GM19239 (cell line): ENCODE measurements around the gene GYS1.
"Not testable (repeated sequence)": the region's sequence is repeated elsewhere in the genome, so short reads cannot be mapped to it uniquely, and the experiment has no call there.

Experiments
- DNase-seq: peaks from one replicate; pipeline ENCODE4 v3.0.0; 2011; ENCODE audit warnings: low spot score; ENCODE audit not compliant: insufficient read length
- FAIRE-seq: peaks from 2 replicates; lab custom pipeline; 2011; peaks lifted over from hg19 to GRCh38; lab: Jason Lieb, UNC

GYS1 gene

DNA sequence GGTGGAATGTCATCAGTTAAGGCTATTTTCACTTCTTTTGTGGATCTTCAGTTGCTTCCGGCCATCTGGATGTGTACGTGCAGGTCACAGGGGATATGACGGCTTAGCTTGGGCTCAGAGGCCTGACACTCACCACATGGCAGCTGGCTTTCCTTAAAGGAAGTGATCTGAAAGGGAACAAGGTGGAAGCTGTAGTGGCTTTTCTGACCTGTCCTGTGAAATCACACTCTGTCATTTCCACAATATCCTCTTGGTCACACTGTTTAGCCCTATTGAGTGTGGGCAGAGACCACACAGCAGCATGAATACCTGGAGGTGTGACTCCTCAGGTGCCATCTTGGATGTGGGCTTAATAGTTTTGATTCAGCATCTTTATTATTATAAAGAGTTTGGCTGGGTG lies 43.0 kb downstream of the GYS1 start:
- no peak for DNase-seq
- FAIRE-seq, result no peak

GRCh38 chr19:48947258-48947542 lies 45.9 kb downstream of the GYS1 start:
- FAIRE-seq (no peak), DNase-seq (no peak)

DNA sequence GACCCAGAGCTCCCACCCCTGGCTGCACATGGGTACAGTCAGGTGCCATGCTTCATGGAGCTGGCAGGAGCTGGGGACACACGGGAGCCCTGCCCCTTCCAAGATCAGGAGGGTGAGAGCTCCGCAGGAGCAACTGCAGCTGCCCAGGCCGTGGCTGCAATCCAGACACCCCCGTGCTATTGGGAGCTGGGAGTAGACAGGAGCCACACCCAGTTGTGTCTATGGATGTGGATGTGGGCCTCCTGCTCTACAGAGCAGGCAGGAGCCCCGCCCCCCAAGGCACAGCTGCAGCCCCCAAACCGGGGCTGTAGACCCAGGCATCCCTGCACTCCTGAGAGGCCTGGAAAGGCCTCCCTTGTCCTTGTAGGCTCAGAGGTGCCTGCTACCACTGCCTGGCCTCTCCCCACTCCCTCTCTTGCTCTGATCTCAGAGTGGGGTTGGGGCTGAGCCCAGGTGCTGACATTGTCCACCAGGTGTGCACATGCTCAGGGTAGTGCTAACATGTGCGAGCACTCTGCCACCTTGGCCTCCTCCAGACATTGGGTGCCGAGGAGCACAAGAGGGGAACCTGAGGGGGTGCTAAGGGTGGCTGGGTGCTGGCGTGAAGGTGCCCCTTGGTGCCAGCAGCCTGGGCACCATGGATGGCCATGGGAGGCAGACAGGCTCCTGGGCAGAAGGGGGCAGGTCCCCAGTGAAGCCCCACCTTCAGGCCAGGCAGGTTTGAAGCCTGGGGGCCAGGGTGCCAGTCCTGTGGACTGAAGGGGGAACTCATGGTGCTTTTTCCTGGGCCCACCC lies 46.4 kb downstream of the GYS1 start:
- FAIRE-seq, result no peak

DNA sequence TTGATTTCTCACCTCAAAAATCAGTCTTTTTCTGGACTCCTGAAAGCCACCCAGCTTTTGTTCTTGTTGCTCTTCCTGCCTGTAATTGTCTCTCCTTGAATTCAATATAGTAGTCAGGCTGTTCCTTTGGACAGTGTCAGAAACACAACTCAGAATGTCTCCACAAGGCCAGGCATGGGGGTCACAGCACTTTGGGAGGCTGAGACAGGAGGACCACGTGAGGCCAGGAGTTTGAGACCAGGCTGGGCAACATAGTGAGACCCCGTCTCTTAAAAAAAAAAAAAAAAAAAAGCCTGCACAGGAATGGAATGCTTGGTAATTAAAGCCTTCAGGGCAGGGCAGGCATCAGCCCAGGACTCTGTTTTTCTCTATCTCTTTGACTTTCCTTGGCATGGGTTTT lies 47.3 kb downstream of the GYS1 start:
- no peak for FAIRE-seq
- no peak for DNase-seq

More for the DNA sequence above, 46.4 kb downstream of the GYS1 start:
- no peak for DNase-seq

DNA sequence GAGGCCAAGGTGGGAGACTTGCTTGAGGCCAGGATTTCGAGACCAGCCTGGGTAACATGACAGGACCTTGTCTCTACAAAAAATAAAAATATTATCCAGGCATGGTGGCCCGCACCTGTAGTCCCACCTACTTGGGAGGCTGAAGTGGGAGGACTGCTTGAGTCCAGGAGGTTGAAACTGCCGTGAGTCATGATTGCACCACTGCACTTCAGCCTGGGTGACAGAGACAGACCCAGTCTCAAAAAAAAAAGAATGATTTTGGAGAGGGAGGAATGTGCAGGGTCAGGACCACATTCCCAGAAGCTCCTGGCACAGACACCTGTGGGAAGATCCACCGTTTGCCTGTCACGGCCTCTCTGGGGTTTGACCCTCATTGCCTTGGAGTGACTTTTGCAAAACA lies 47.7 kb downstream of the GYS1 start:
- FAIRE-seq (no peak), DNase-seq (no peak)

DNA sequence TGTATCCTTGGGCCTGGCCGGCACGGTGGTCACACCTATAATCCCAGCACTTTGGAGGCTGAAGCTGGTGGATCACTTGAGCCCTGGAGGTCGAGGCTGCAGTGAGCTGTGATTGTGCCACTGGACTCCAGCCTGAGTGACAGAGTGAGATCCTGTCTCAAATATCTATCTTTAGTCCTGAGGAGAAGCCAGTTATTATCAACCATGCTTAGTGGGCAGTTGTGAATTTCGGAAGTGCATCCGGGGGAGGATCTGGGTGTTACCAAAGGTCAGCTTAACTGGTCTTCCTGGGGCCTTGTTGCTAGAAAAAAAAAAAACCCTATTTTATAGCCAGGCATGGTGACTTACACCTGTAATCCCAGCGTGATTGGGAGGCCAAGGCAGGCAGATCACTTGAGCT lies 50.0 kb downstream of the GYS1 start:
- FAIRE-seq (no peak), DNase-seq (no peak)

DNA sequence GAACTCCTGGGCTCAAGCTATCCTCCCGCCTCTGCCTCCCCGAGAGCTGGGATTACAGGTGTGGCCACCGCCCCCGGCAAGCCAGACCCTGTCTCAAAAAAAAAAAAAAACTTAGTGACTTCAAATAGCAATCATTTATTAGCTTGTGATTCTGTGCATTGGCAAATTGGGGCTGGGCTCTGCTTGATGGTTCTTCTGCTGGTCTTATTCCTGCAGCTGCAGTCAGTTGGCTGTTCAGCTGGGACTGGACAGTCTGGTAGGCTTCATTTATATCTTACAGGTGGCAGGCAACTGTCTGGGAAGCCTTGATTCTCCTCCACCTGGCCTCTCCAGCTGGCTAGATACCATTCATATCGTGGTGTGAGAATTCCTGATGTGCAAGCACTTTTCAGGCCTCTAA lies 52.2 kb downstream of the GYS1 start:
- FAIRE-seq (no peak), DNase-seq (no peak)

GRCh38 chr19:48938256-48938655 lies 54.9 kb downstream of the GYS1 start:
- FAIRE-seq, result no peak

GRCh38 chr19:48935864-48936263 lies 57.2 kb downstream of the GYS1 start:
- DNase-seq, result no peak

More at GRCh38 chr19:48938256-48938655, 54.9 kb downstream of the GYS1 start:
- no peak for DNase-seq

DNA sequence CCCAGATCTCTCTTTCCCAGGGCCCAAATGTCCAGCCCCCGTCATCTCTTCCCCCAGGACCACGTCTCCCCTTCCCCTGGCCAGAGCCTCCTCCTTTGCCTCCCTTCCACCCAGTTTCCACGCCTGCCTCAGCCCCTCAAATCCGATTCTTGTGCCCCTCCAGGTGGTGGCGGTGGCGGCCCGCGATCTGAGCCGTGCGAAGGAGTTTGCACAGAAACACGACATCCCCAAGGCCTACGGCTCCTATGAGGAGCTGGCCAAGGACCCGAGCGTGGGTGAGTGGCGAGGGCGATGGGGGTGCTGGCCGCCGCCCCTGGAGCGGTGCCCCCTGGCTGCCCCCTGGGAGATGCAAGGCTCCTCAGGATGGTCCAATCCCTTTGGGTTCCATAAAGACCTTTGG lies 58.3 kb downstream of the GYS1 start:
- DNase-seq (no peak), FAIRE-seq (no peak)

More at GRCh38 chr19:48935864-48936263, 57.2 kb downstream of the GYS1 start:
- no peak for FAIRE-seq

- DNase-seq, result peak; percentile 74
- FAIRE-seq, result peak; percentile 88
These were observed 59.7 kb downstream of the GYS1 start, which contains the start of gene DHDH for GRCh38 chr19:48933382-48933932. TSS of gene DHDH (plus strand) at chr19:48933699. CDS start at chr19:48933722, 23 bp downstream.

GRCh38 chr19:48928164-48929025 lies 64.7 kb downstream of the GYS1 start:
- FAIRE-seq (no peak), DNase-seq (no peak)

DNA sequence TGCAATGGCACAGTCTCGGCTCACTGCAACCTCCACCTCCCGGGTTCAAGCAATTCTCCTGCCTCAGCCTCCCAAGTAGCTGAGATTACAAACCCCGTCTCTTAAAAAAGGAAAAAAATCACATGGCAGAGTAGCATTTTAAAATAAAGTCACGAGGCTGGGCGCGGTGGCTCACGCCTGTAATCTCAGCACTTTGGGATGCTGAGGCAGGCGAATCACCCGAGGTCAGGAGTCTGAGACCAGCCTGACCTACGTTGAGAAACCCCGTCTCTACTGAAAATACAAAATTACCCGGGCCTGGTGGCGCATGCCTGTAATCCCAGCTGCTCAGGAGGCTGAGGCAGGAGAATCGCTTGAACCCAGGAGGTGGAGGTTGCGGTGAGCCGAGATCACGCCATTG lies 65.4 kb downstream of the GYS1 start:
- DNase-seq, FAIRE-seq: not testable (repeated sequence)

- DNase-seq (no peak), FAIRE-seq (no peak)
These were observed 66.2 kb downstream of the GYS1 start for GRCh38 chr19:48926909-48927308.

- not testable (repeated sequence) for DNase-seq, FAIRE-seq
These were observed 67.2 kb downstream of the GYS1 start for GRCh38 chr19:48925890-48926289.

DNA sequence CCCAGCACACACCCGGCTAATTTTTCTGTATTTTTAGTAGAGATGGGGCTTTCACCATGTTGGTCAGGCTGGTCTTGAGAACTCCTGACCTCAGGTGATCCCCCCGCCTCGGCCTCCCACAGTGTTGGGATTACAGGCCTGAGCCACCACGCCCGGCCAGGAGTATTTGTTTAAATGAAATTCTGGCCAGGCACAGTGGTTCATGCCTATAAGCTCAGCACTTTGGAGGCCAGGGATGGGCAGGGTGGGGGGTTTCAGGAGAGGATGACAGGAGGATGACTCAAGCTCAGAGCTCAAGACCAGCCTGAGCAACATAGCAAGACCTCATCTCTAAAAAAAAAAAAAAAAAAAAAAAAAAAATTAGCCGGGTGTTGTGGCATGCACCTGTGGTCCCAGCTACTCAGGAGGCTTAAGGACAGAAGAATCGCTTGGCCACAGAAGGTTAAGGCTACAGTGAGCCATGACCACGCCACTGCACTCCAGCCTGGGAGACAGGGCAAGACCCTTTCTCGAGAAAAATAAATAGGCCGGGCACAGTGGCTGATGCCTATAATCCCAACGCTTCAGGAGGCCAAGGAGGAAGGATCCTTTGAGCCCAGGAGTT lies 67.8 kb downstream of the GYS1 start:
- FAIRE-seq (no peak), DNase-seq (no peak)

DNA sequence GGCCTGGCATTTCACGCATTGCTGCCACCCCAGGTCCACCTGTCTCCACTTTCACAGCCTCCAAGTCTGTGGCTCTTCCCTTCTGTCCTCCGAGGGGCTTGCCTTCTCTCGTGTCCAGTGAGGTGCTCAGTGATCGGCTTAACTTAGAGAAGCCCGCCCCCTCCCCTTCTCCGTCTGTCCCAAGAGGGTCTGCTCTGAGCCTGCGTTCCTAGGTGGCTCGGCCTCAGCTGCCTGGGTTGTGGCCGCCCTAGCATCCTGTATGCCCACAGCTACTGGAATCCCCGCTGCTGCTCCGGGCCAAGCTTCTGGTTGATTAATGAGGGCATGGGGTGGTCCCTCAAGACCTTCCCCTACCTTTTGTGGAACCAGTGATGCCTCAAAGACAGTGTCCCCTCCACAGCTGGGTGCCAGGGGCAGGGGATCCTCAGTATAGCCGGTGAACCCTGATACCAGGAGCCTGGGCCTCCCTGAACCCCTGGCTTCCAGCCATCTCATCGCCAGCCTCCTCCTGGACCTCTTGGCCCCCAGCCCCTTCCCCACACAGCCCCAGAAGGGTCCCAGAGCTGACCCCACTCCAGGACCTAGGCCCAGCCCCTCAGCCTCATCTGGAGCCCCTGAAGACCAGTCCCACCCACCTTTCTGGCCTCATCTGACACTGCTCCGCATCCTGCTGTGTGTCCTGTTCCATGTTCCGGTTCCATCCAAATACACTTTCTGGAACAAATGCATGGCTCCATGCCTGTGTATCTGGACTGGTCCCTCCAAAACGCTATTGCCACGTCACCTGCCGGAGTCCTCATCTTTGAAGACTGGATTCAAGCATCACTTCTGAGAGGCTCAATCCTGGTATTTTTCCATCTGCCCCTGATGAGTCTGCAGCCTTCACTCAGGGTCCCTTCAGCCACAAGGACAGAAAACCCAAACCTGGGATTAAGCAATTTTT lies 70.3 kb downstream of the GYS1 start:
- FAIRE-seq (no peak), DNase-seq (no peak)

- no peak for DNase-seq
- no peak for FAIRE-seq
These were observed 71.2 kb downstream of the GYS1 start for GRCh38 chr19:48921721-48922500.

- no peak for FAIRE-seq
These were observed 72.2 kb downstream of the GYS1 start for GRCh38 chr19:48920949-48921348.

More at GRCh38 chr19:48920949-48921348, 72.2 kb downstream of the GYS1 start:
- DNase-seq, result no peak
